ENCODE measurements around the gene SEPTIN6.
"Not testable (repeated sequence)": the region's sequence is repeated elsewhere in the genome, so short reads cannot be mapped to it uniquely, and the experiment has no call there.

SEPTIN6 gene

GRCh38 chrX:119688911-119689321, 4.1 kb downstream of the SEPTIN6 start:
- H3K27me3 ChIP-seq (replicated peaks; ENCODE audit: control insufficient read depth, insufficient read depth, low read length), result peaks cover 11% of the 10 kb centered on the region
- peaks cover 12% of the 10 kb centered on the region for H3K4me1 ChIP-seq (ENCODE audit: control insufficient read depth, insufficient read depth, low read length)
- H3K9ac ChIP-seq (ENCODE audit: low read length), result no peak overlapping the region
- DNase-seq (ENCODE audit: low read depth), result no peak
- no peaks in the 10 kb centered on the region for H3K9me3 ChIP-seq (ENCODE audit: control insufficient read depth, low read length)
- no peak overlapping the region for H3K4me3 ChIP-seq (ENCODE audit: low read length)
- H3K36me3 ChIP-seq (ENCODE audit: control insufficient read depth, insufficient read depth, low read length, severe bottlenecking), result no peaks in the 10 kb centered on the region

GRCh38 chrX:119687661-119688413, 5.1 kb downstream of the SEPTIN6 start:
- no peaks in the 10 kb centered on the region for H3K9me3 ChIP-seq (ENCODE audit: control insufficient read depth, low read length)
- no peak overlapping the region for H3K4me3 ChIP-seq (ENCODE audit: low read length)

GRCh38 chrX:119686087-119686691, 6.8 kb downstream of the SEPTIN6 start:
- H3K27me3 ChIP-seq (replicated peaks; ENCODE audit: control insufficient read depth, insufficient read depth, low read length), result peaks cover 8% of the 10 kb centered on the region
- DNase-seq (ENCODE audit: low read depth), result peak; percentile 50
- no peaks in the 10 kb centered on the region for H3K9me3 ChIP-seq (ENCODE audit: control insufficient read depth, low read length)
- H3K4me1 ChIP-seq (ENCODE audit: control insufficient read depth, insufficient read depth, low read length), result peaks cover 12% of the 10 kb centered on the region
- H3K4me3 ChIP-seq (ENCODE audit: low read length), result no peak overlapping the region
- H3K9ac ChIP-seq (ENCODE audit: low read length), result peak overlapping the region; percentile 16
- no peaks in the 10 kb centered on the region for H3K36me3 ChIP-seq (ENCODE audit: control insufficient read depth, insufficient read depth, low read length, severe bottlenecking)

More at GRCh38 chrX:119687661-119688413, 5.1 kb downstream of the SEPTIN6 start:
- Histone ChIP-seq H3K36me3 (ENCODE audit: control insufficient read depth, insufficient read depth, low read length, severe bottlenecking) (no peaks in the 10 kb centered on the region), H3K4me1 (ENCODE audit: control insufficient read depth, insufficient read depth, low read length) (peaks cover 12% of the 10 kb centered on the region), H3K9ac (ENCODE audit: low read length) (no peak overlapping the region), H3K27me3 (replicated peaks; ENCODE audit: control insufficient read depth, insufficient read depth, low read length) (peaks cover 8% of the 10 kb centered on the region)
- DNase-seq (ENCODE audit: low read depth), result no peak

- Histone ChIP-seq H3K36me3 (ENCODE audit: control insufficient read depth, insufficient read depth, low read length, severe bottlenecking) (no peaks in the 10 kb centered on the region), H3K27me3 (replicated peaks; ENCODE audit: control insufficient read depth, insufficient read depth, low read length) (peaks cover 8% of the 10 kb centered on the region), H3K4me3 (ENCODE audit: low read length) (no peak overlapping the region), H3K9me3 (ENCODE audit: control insufficient read depth, low read length) (no peaks in the 10 kb centered on the region), H3K9ac (ENCODE audit: low read length) (peak overlapping the region; percentile 16), H3K4me1 (ENCODE audit: control insufficient read depth, insufficient read depth, low read length) (peaks cover 12% of the 10 kb centered on the region)
- DNase-seq (ENCODE audit: low read depth), result peak; percentile 34
These were observed 7.5 kb downstream of the SEPTIN6 start for GRCh38 chrX:119685225-119686066.

- Histone ChIP-seq H3K9me3 (ENCODE audit: control insufficient read depth, low read length) (no peaks in the 10 kb centered on the region), H3K4me1 (ENCODE audit: control insufficient read depth, insufficient read depth, low read length) (peaks cover 12% of the 10 kb centered on the region), H3K27me3 (replicated peaks; ENCODE audit: control insufficient read depth, insufficient read depth, low read length) (peaks cover 8% of the 10 kb centered on the region), H3K4me3 (ENCODE audit: low read length) (no peak overlapping the region), H3K9ac (ENCODE audit: low read length) (no peak overlapping the region), H3K36me3 (ENCODE audit: control insufficient read depth, insufficient read depth, low read length, severe bottlenecking) (no peaks in the 10 kb centered on the region)
- peak; percentile 19 for DNase-seq (ENCODE audit: low read depth)
These were observed 8.1 kb downstream of the SEPTIN6 start for GRCh38 chrX:119684916-119685224.

- H3K4me1 ChIP-seq (ENCODE audit: control insufficient read depth, insufficient read depth, low read length), result peaks cover 12% of the 10 kb centered on the region
- DNase-seq (ENCODE audit: low read depth); H3K9me3 ChIP-seq (ENCODE audit: control insufficient read depth, low read length); H3K36me3 ChIP-seq (ENCODE audit: control insufficient read depth, insufficient read depth, low read length, severe bottlenecking); H3K27me3 ChIP-seq (replicated peaks; ENCODE audit: control insufficient read depth, insufficient read depth, low read length); H3K4me3 ChIP-seq (ENCODE audit: low read length); H3K9ac ChIP-seq (ENCODE audit: low read length): not testable (repeated sequence)
These were observed 8.7 kb downstream of the SEPTIN6 start for GRCh38 chrX:119684312-119684711.

- Histone ChIP-seq H3K9me3 (ENCODE audit: control insufficient read depth, low read length) (no peaks in the 10 kb centered on the region), H3K36me3 (ENCODE audit: control insufficient read depth, insufficient read depth, low read length, severe bottlenecking) (no peaks in the 10 kb centered on the region), H3K9ac (ENCODE audit: low read length) (no peak overlapping the region), H3K4me3 (ENCODE audit: low read length) (no peak overlapping the region), H3K4me1 (ENCODE audit: control insufficient read depth, insufficient read depth, low read length) (peaks cover 12% of the 10 kb centered on the region), H3K27me3 (replicated peaks; ENCODE audit: control insufficient read depth, insufficient read depth, low read length) (peaks cover 4% of the 10 kb centered on the region)
- DNase-seq (ENCODE audit: low read depth), result no peak
These were observed 10.7 kb downstream of the SEPTIN6 start for GRCh38 chrX:119682019-119682989.

- Histone ChIP-seq H3K4me3 (ENCODE audit: low read length) (no peak overlapping the region), H3K27me3 (replicated peaks; ENCODE audit: control insufficient read depth, insufficient read depth, low read length) (no peaks in the 10 kb centered on the region), H3K9me3 (ENCODE audit: control insufficient read depth, low read length) (no peaks in the 10 kb centered on the region), H3K4me1 (ENCODE audit: control insufficient read depth, insufficient read depth, low read length) (peaks cover 3% of the 10 kb centered on the region), H3K36me3 (ENCODE audit: control insufficient read depth, insufficient read depth, low read length, severe bottlenecking) (no peaks in the 10 kb centered on the region), H3K9ac (ENCODE audit: low read length) (no peak overlapping the region)
- DNase-seq (ENCODE audit: low read depth), result no peak
These were observed 15.3 kb downstream of the SEPTIN6 start for GRCh38 chrX:119677654-119677981.

GRCh38 chrX:119676949-119677653, 15.9 kb downstream of the SEPTIN6 start:
- Histone ChIP-seq H3K4me3 (ENCODE audit: low read length) (no peak overlapping the region), H3K4me1 (ENCODE audit: control insufficient read depth, insufficient read depth, low read length) (peaks cover 3% of the 10 kb centered on the region), H3K36me3 (ENCODE audit: control insufficient read depth, insufficient read depth, low read length, severe bottlenecking) (no peaks in the 10 kb centered on the region), H3K9ac (ENCODE audit: low read length) (no peak overlapping the region), H3K27me3 (replicated peaks; ENCODE audit: control insufficient read depth, insufficient read depth, low read length) (no peaks in the 10 kb centered on the region), H3K9me3 (ENCODE audit: control insufficient read depth, low read length) (no peaks in the 10 kb centered on the region)
- DNase-seq (ENCODE audit: low read depth), result no peak

GRCh38 chrX:119673336-119673735, 19.6 kb downstream of the SEPTIN6 start:
- Histone ChIP-seq H3K4me1 (ENCODE audit: control insufficient read depth, insufficient read depth, low read length) (peaks cover 3% of the 10 kb centered on the region), H3K9ac (ENCODE audit: low read length) (no peak overlapping the region), H3K36me3 (ENCODE audit: control insufficient read depth, insufficient read depth, low read length, severe bottlenecking) (no peaks in the 10 kb centered on the region), H3K27me3 (replicated peaks; ENCODE audit: control insufficient read depth, insufficient read depth, low read length) (no peaks in the 10 kb centered on the region), H3K4me3 (ENCODE audit: low read length) (no peak overlapping the region), H3K9me3 (ENCODE audit: control insufficient read depth, low read length) (no peaks in the 10 kb centered on the region)
- DNase-seq (ENCODE audit: low read depth), result no peak
